ENCODE results near the gene PITPNM2. TPM values are rescaled to one million over a fixed set of nuclear protein-coding genes. Genes with fewer than 3 reads are reported as not detected.

PITPNM2 gene
- total and polyA plus RNA-seq, 2 of the 8 experiments (the other 6 are each of a cell fraction or from before 2014, with no cell fraction given) = 0.59 to 3.4 TPM

DNA sequence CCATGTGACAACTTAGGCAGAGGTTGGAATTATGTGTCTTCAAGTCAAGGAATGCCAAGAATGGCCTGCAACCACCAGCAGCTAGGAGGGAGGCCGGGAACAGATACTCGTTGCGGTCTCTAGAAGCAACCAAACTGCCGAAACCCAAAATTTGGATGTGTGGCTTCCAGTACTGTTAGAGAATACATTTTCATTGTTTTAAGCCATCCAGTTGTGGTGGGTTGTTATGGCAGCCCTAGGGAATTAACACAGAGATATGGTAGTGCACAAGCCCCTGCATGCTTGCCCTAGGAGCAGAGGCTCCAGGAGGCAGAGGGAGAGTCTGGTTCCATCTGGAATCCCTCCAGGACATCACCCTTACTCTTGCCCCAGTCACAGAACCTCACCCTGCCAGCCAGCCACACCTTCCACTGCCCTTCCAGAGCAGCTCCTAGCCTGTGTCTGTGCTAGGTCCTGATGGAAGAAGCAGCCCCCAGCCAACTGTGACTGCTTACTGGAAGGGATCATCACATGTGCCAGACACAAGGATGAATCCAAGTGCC lies 19.5 kb downstream of the PITPNM2 start:
- H2AK5ac ChIP-seq (ENCODE audit: low read depth, low read length) = no peak overlapping the region
- H3K4me2 ChIP-seq (ENCODE audit: insufficient read depth in 1 of 2, low read depth in 2 of 2, low read length in 2 of 2) = no peak overlapping the region
- H4K20me1 ChIP-seq (replicated peaks in 1 of 2; ENCODE audit: control insufficient read depth in 1 of 2, insufficient read depth in 2 of 2, low read length in 2 of 2) = no peaks in the 10 kb centered on the region
- no peak overlapping the region for H3K23ac ChIP-seq (ENCODE audit: insufficient read length)
- H3K27ac ChIP-seq (ENCODE audit: low read depth, low read length) = no peak overlapping the region
- DNase-seq (ENCODE audit: low read depth in 1 of 2, low spot score in 2 of 2) (no peak), FAIRE-seq (no peak)
- H3K36me3 ChIP-seq (ENCODE audit: control insufficient read depth in 2 of 4, insufficient read depth in 4 of 4, low read length in 3 of 4) = no peaks in the 10 kb centered on the region
- H3K18ac ChIP-seq (ENCODE audit: extremely low read depth, low read length) = peak overlapping the region; percentile 6; the same call in 1 of the 2 replicates
- H3K27me3 ChIP-seq (replicated peaks in 1 of 4; ENCODE audit: control insufficient read depth in 3 of 4, extremely low read depth in 1 of 4, insufficient read depth in 3 of 4, low read length in 3 of 4) = no peaks in the 10 kb centered on the region
- ChIA-PET POLR2A (ENCODE audit: partially characterized antibody) (interaction anchor here (1.4 kb wide), 1 partner anchor 28 kb away, joined by 3 read pairs; no protein-coding TSS in a partner anchor), CTCF (ENCODE audit: partially characterized antibody) (interaction anchor here (0.7 to 0.9 kb wide), 2 partner anchors 18 to 260 kb away, joined by 3 to 4 read pairs; no protein-coding TSS in a partner anchor)
- H3K9me3 ChIP-seq (ENCODE audit: insufficient read depth in 2 of 2, low read depth in 1 of 2, low read length in 1 of 2) = no peaks in the 10 kb centered on the region
- 0 out of 2 replicates have a peak overlapping the region, but pooled peaks have one; percentile 50 for H2BK12ac ChIP-seq (ENCODE audit: low read depth, low read length)
- peak overlapping the region; percentile 75; the same call in 1 of the 2 replicates for H2BK5ac ChIP-seq (ENCODE audit: low read depth, low read length)
- H3K4me3 ChIP-seq (ENCODE audit: extremely low read depth in 1 of 4, insufficient read depth in 2 of 4, low read depth in 3 of 4, low read length in 4 of 4) = no peak overlapping the region
- no peaks in the 10 kb centered on the region for H3K79me1 ChIP-seq (ENCODE audit: low read depth, low read length)
- H3K4me1 ChIP-seq (replicated peaks in 1 of 4; ENCODE audit: control insufficient read depth in 3 of 4, insufficient read depth in 4 of 4, low read length in 3 of 4) = no peaks in the 10 kb centered on the region
- H2BK120ac ChIP-seq (replicated peaks; ENCODE audit: low read depth, low read length) = no peak overlapping the region
- H2AFZ ChIP-seq (ENCODE audit: low read length) = no peak overlapping the region
- H3K79me2 ChIP-seq (ENCODE audit: control insufficient read depth in 1 of 2, insufficient read depth in 2 of 2, low read length in 2 of 2) = no peaks in the 10 kb centered on the region
- no peak overlapping the region for H3K4ac ChIP-seq (replicated peaks; ENCODE audit: insufficient read length, low read depth, low read length)
- H3K56ac ChIP-seq (replicated peaks; ENCODE audit: insufficient read length, low read depth, low read length) = no peak overlapping the region
- WGBS, 2 experiments (ENCODE audit: extremely low coverage in 1 of 2, insufficient coverage in 1 of 2, insufficient read length in 1 of 2, insufficient replicate concordance in 2 of 2, low coverage in 1 of 2, low lambda C conversion rate in 2 of 2, missing lambda C conversion rate in 1 of 2) = 100% methylated on average over 4 of the region's 4 CpGs; no CpG with 5 or more reads in 1 of the 2 experiments
- H3K23me2 ChIP-seq (ENCODE audit: low read depth, low read length) = no peaks in the 10 kb centered on the region; the same call in 1 of the 2 replicates
- TF ChIP-seq HDAC2 (IDR thresholded peaks at IDR 0.05; ENCODE audit: borderline replicate concordance in 1 of 2, low read depth in 2 of 2, low read length in 2 of 2) (no peak), TCF12 (IDR thresholded peaks at IDR 0.05; ENCODE audit: low read depth, low read length) (no peak), RAD21 (IDR thresholded peaks at IDR 0.05 in 1 of 2, conservative IDR thresholded peaks at IDR 0.05 in 1 of 2; ENCODE audit: low read depth in 2 of 2, low read length in 2 of 2) (no peak), NANOG (IDR thresholded peaks at IDR 0.05; ENCODE audit: insufficient read depth, low read depth, low read length, poor library complexity, severe bottlenecking) (no peak), RFX5 (IDR thresholded peaks at IDR 0.05; ENCODE audit: borderline replicate concordance, low read depth, low read length) (no peak)
- TF ChIP-seq, protein P1, sequence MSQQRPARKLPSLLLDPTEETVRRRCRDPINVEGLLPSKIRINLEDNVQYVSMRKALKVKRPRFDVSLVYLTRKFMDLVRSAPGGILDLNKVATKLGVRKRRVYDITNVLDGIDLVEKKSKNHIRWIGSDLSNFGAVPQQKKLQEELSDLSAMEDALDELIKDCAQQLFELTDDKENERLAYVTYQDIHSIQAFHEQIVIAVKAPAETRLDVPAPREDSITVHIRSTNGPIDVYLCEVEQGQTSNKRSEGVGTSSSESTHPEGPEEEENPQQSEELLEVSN (IDR thresholded peaks at IDR 0.05) = no peak
- no peak overlapping the region for H3K14ac ChIP-seq (ENCODE audit: insufficient read length)
- no peak overlapping the region for H4K5ac ChIP-seq (ENCODE audit: insufficient read length, low read depth, low read length)
- no peak overlapping the region for H4K8ac ChIP-seq (ENCODE audit: extremely low read depth, insufficient read depth, low read length)
- H2BK15ac ChIP-seq (ENCODE audit: low read length) = no peak overlapping the region
- no peak overlapping the region for H3K9ac ChIP-seq (replicated peaks in 1 of 4; ENCODE audit: extremely low read depth in 1 of 4, low read depth in 3 of 4, low read length in 3 of 4)
- H2BK20ac ChIP-seq (ENCODE audit: low read length) = no peak overlapping the region
- H4K91ac ChIP-seq (replicated peaks; ENCODE audit: insufficient read length, low read length) = no peak overlapping the region

All from H1 (cell line).